Suprapubic skin (tissue), 4 donors: ENCODE data around the gene CENPO. TPM values are rescaled to one million over a fixed set of nuclear protein-coding genes. Genes with fewer than 3 reads are reported as not detected.

Experiments
- DNase-seq, 2 donors: peaks; one replicate each; pipeline ENCODE4 v3.0.0-alpha.2; 2019; ENCODE audit warnings: low spot score in 2 of 2
- H3K27ac ChIP-seq: fragments of 200-600 bp; sonication (generic); one replicate; pipeline ENCODE4 v1.5.1; 2019
- H3K27me3 ChIP-seq: fragments of 200-600 bp; sonication (generic); one replicate; pipeline ENCODE4 v1.5.1; 2019
- H3K36me3 ChIP-seq: fragments of 200-600 bp; sonication (generic); one replicate; pipeline ENCODE4 v1.5.1; 2019
- H3K4me1 ChIP-seq: fragments of 200-600 bp; sonication (generic); one replicate; pipeline ENCODE4 v1.5.1; 2019
- H3K4me3 ChIP-seq: fragments of 200-600 bp; sonication (generic); one replicate; pipeline ENCODE4 v1.5.1; 2019; ENCODE audit warnings: mild to moderate bottlenecking
- H3K9me3 ChIP-seq: fragments of 200-600 bp; sonication (generic); one replicate; pipeline ENCODE4 v1.5.1; 2019
- CTCF ChIP-seq, 2 donors: fragments of 200-600 bp in 1 of 2; fragments of 450-650 bp in 1 of 2; sonication (generic) in 1 of 2; IDR thresholded peaks; one replicate each; pipeline ENCODE4 v1.5.1; 2016 to 2019; ENCODE audit warnings: antibody characterized with exemption in 2 of 2, mild to moderate bottlenecking in 1 of 2, moderate library complexity in 1 of 2
- EP300 ChIP-seq: sonication (generic); formaldehyde crosslinking; IDR thresholded peaks from one replicate; pipeline ENCODE4 v1.6.1; 2017; ENCODE audit warnings: antibody characterized with exemption
- POLR2A ChIP-seq, 2 donors: fragments of 450-650 bp; IDR thresholded peaks; one replicate each; pipeline ENCODE4 v1.6.1; 2017; ENCODE audit warnings: antibody characterized with exemption in 2 of 2, mild to moderate bottlenecking in 2 of 2, moderate library complexity in 2 of 2
- POLR2AphosphoS5 ChIP-seq, 3 donors: sonication (generic); formaldehyde crosslinking; IDR thresholded peaks; one replicate each; pipeline ENCODE4 v1.6.1; 2017; ENCODE audit warnings: antibody characterized with exemption in 3 of 3
- WGBS: methylation state at CpG from one replicate; pipeline ENCODE4 v1.1.5; 2018; 5-methylcytosine and 5-hydroxymethylcytosine counted together
- total RNA-seq, 4 donors: library from RNA; depleted of rRNA; stranded (reverse); fragments of >200 nt; gene quantifications; one replicate each; pipeline ENCODE4 v1.1.0, GENCODE V29; 2016

CENPO gene
- total RNA-seq, 4 donors from 2014 or later, result 3.5 to 12.2 (median 7.7) TPM

- H3K36me3 ChIP-seq, result peaks cover 44% of the 10 kb centered on the region
- 87% methylated on average over 4 of the region's 4 CpGs for WGBS
These were observed 29.4 kb upstream of the CENPO start for GRCh38 chr2:24763843-24764242.

GRCh38 chr2:24766609-24767008 lies 26.6 kb upstream of the CENPO start:
- Histone ChIP-seq H3K27me3 (no peaks in the 10 kb centered on the region), H3K9me3 (no peaks in the 10 kb centered on the region), H3K36me3 (peaks cover 46% of the 10 kb centered on the region), H3K4me3 (no peak overlapping the region), H3K4me1 (no peaks in the 10 kb centered on the region), H3K27ac (no peak overlapping the region)
- 69% methylated on average over 6 of the region's 6 CpGs for WGBS
- DNase-seq, result no peak
- no peak for TF ChIP-seq POLR2AphosphoS5 (IDR thresholded peaks at IDR 0.05)
- TF ChIP-seq CTCF (IDR thresholded peaks at IDR 0.05), result no peak
- no peak for TF ChIP-seq POLR2A (IDR thresholded peaks at IDR 0.05)
- TF ChIP-seq EP300, result no peak

More at GRCh38 chr2:24763843-24764242, 29.4 kb upstream of the CENPO start:
- Histone ChIP-seq H3K4me1 (no peaks in the 10 kb centered on the region), H3K9me3 (no peaks in the 10 kb centered on the region), H3K27ac (no peak overlapping the region), H3K27me3 (no peaks in the 10 kb centered on the region), H3K4me3 (no peak overlapping the region)
- no peak for DNase-seq
- TF ChIP-seq EP300 (no peak), POLR2A (IDR thresholded peaks at IDR 0.05) (no peak), POLR2AphosphoS5 (IDR thresholded peaks at IDR 0.05) (no peak), CTCF (IDR thresholded peaks at IDR 0.05) (no peak)

- no peaks in the 10 kb centered on the region for H3K9me3 ChIP-seq
- H3K27ac ChIP-seq, result no peak overlapping the region
- H3K27me3 ChIP-seq, result no peaks in the 10 kb centered on the region
- TF ChIP-seq POLR2A (IDR thresholded peaks at IDR 0.05), result no peak
- TF ChIP-seq CTCF (IDR thresholded peaks at IDR 0.05), result no peak
- no peak for TF ChIP-seq POLR2AphosphoS5 (IDR thresholded peaks at IDR 0.05)
- TF ChIP-seq EP300, result no peak
- no peak for DNase-seq
- H3K36me3 ChIP-seq, result peaks cover 32% of the 10 kb centered on the region
- 88% methylated on average over 5 of the region's 5 CpGs for WGBS
- no peak overlapping the region for H3K4me3 ChIP-seq
- H3K4me1 ChIP-seq, result peaks cover 6% of the 10 kb centered on the region
These were observed 25.2 kb upstream of the CENPO start for GRCh38 chr2:24768013-24768412.

GRCh38 chr2:24768601-24769000 lies 24.6 kb upstream of the CENPO start:
- peaks cover 6% of the 10 kb centered on the region for H3K4me1 ChIP-seq
- 52% methylated on average over 7 of the region's 7 CpGs for WGBS
- no peaks in the 10 kb centered on the region for H3K9me3 ChIP-seq
- no peaks in the 10 kb centered on the region for H3K27me3 ChIP-seq
- no peak for DNase-seq
- TF ChIP-seq EP300 (no peak), CTCF (IDR thresholded peaks at IDR 0.05) (no peak), POLR2A (IDR thresholded peaks at IDR 0.05) (no peak), POLR2AphosphoS5 (IDR thresholded peaks at IDR 0.05) (no peak)
- H3K36me3 ChIP-seq, result peaks cover 30% of the 10 kb centered on the region
- H3K27ac ChIP-seq, result no peak overlapping the region
- no peak overlapping the region for H3K4me3 ChIP-seq

GRCh38 chr2:24771061-24771460 lies 22.2 kb upstream of the CENPO start:
- no peaks in the 10 kb centered on the region for H3K9me3 ChIP-seq

More at GRCh38 chr2:24771061-24771460, 22.2 kb upstream of the CENPO start:
- no peak for TF ChIP-seq POLR2AphosphoS5 (IDR thresholded peaks at IDR 0.05)
- TF ChIP-seq CTCF (IDR thresholded peaks at IDR 0.05), result no peak
- TF ChIP-seq EP300, result no peak
- no peak for TF ChIP-seq POLR2A (IDR thresholded peaks at IDR 0.05)
- Histone ChIP-seq H3K4me1 (peaks cover 6% of the 10 kb centered on the region), H3K4me3 (no peak overlapping the region), H3K27me3 (no peaks in the 10 kb centered on the region), H3K27ac (no peak overlapping the region), H3K36me3 (peaks cover 19% of the 10 kb centered on the region)
- 93% methylated on average over 5 of the region's 5 CpGs for WGBS
- no peak for DNase-seq
